PC-3 (cell line): ENCODE measurements around the gene NFIC. TPM values are rescaled to one million over a fixed set of nuclear protein-coding genes. Genes with fewer than 3 reads are reported as not detected.
"Not testable (repeated sequence)": the region's sequence is repeated elsewhere in the genome, so short reads cannot be mapped to it uniquely, and the experiment has no call there.

Source experiments
- ATAC-seq: fragments of 200-7000 bp; cut with Tn5 transposase; 2 replicates; pipeline ENCODE4 v1.9.1; 2020; ENCODE audit warnings: mild to moderate bottlenecking, moderate library complexity
- BruUV-seq: library from RNA; stranded (reverse); fragments of 400-500 nt; replicated peaks from 2 replicates; lab custom pipeline; 2021; lab: Mats Ljungman, UMichigan
- CTCF ChIA-PET: fragments of 300-600 bp; sonication (Branson Sonifier 250); formaldehyde crosslinking; loops from one replicate; lab custom pipeline; 2022; ENCODE audit warnings: antibody characterized with exemption; lab: Charles Lee
- POLR2A ChIA-PET: fragments of 300-600 bp; sonication (Branson Sonifier 250); formaldehyde crosslinking; loops from one replicate; lab custom pipeline; 2022; ENCODE audit warnings: antibody characterized with exemption; ENCODE audit not compliant: unreplicated experiment; lab: Charles Lee
- DNase-seq: peaks from one replicate; pipeline ENCODE4 v3.0.0-alpha.2; 2015
- H2AFZ ChIP-seq: fragments of 300-600 bp; sonication (generic); 2 replicates; pipeline ENCODE4 v1.6.0; 2016; ENCODE audit warnings: antibody characterized with exemption, low read length
- H3F3A ChIP-seq: fragments of 300-600 bp; sonication (generic); one replicate; pipeline ENCODE4 v1.6.0; 2017; ENCODE audit warnings: antibody characterized with exemption, low read length, control low read depth, mild to moderate bottlenecking; ENCODE audit not compliant: unreplicated experiment
- H3K27ac ChIP-seq: fragments of 300-600 bp; sonication (generic); 2 replicates; pipeline ENCODE4 v1.5.1; 2016; ENCODE audit warnings: mild to moderate bottlenecking, low read length
- H3K27me3 ChIP-seq: fragments of 300-600 bp; sonication (generic); 2 replicates; pipeline ENCODE4 v1.6.1; 2016; ENCODE audit warnings: low read length, mixed read lengths
- H3K36me3 ChIP-seq: fragments of 300-600 bp; sonication (generic); 2 replicates; pipeline ENCODE4 v1.6.1; 2016; ENCODE audit warnings: low read depth, mixed run types, low read length, mixed read lengths
- H3K4me1 ChIP-seq: fragments of 300-600 bp; sonication (generic); 2 replicates; pipeline ENCODE4 v1.5.1; 2016; ENCODE audit warnings: low read length; ENCODE audit not compliant: insufficient read depth
- H3K4me2 ChIP-seq: fragments of 300-600 bp; sonication (generic); 2 replicates; pipeline ENCODE4 v1.6.0; 2016; ENCODE audit warnings: low read length
- H3K4me3 ChIP-seq: fragments of 300-600 bp; sonication (generic); 2 replicates; pipeline ENCODE4 v1.5.1; 2016; ENCODE audit warnings: mild to moderate bottlenecking, low read length, mixed read lengths
- H3K79me2 ChIP-seq: fragments of 300-600 bp; sonication (generic); 2 replicates; pipeline ENCODE4 v1.6.1; 2017; ENCODE audit warnings: low read length, mixed read lengths
- H3K9ac ChIP-seq: fragments of 300-600 bp; sonication (generic); 2 replicates; pipeline ENCODE4 v1.6.0; 2016; ENCODE audit warnings: mild to moderate bottlenecking, low read length
- H3K9me2 ChIP-seq: fragments of 300-600 bp; sonication (generic); replicated peaks from 2 replicates; pipeline ENCODE4 v1.6.1; 2016; ENCODE audit warnings: mixed run types, low read length, mixed read lengths
- H3K9me3 ChIP-seq: fragments of 300-600 bp; sonication (generic); 2 replicates; pipeline ENCODE4 v1.6.1; 2016; ENCODE audit warnings: low read length, mixed read lengths
- H4K20me1 ChIP-seq: fragments of 300-600 bp; sonication (generic); 2 replicates; pipeline ENCODE4 v1.6.1; 2016; ENCODE audit warnings: low read length, mixed read lengths
- EZH2 ChIP-seq: fragments of 300-600 bp; sonication (generic); IDR thresholded peaks from one replicate; pipeline ENCODE4 v1.6.1; 2017; ENCODE audit warnings: antibody characterized with exemption, mild to moderate bottlenecking, low read length; ENCODE audit not compliant: unreplicated experiment
- EZH2phosphoT487 ChIP-seq: fragments of 300-600 bp; sonication (generic); IDR thresholded peaks from 2 replicates; pipeline ENCODE4 v1.6.1; 2018; ENCODE audit warnings: mild to moderate bottlenecking, antibody characterized with exemption, low read length, borderline replicate concordance
- intact Hi-C: fragments of 100-400 bp; cut with micrococcal nuclease; formaldehyde crosslinking; loops from 2 replicates; pipeline ENCODE4 v1.9.0; 2023
- total RNA-seq: library from RNA; depleted of rRNA; stranded (reverse); fragments of >200 nt; gene quantifications from 2 replicates; pipeline ENCODE4 v1.2.3, GENCODE V29; 2014
- TF ChIP-seq, protein P1 (sequence below): fragments of 300-600 bp; sonication (generic); conservative IDR thresholded peaks from 2 replicates; pipeline ENCODE4 v1.5.1; 2017; ENCODE audit warnings: antibody characterized with exemption, low read depth, mild to moderate bottlenecking, low read length

NFIC gene
- total RNA-seq, 1 experiment from 2014 or later: 31.7 TPM

DNA sequence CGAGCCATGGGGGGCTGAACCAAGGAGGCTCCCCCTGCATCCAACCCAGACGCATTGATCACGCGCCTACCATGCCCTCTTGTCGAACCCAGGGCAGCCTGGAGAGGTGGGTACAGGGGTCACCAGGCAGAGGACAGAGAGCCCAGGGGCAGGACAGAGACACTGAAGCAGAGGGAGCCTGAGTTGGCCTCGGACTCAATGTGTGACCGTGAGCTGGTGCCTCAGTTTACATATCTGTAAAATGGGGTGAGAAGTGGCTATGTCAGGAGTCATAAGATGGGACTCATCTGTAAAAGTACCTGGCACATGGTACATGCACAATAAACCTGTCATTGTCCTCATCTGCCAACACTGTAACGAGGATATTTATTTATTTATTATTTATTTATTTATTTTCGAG is 24.1 kb upstream of the NFIC start:
- POLR2A ChIA-PET: no interaction called here
- ATAC-seq (no peak), DNase-seq (no peak)
- peaks cover 8% of the 10 kb centered on the region; the same call in 1 of the 2 replicates for H3K4me1 ChIP-seq
- H3K4me3 ChIP-seq: no peak overlapping the region
- intact Hi-C loops: no loop called here
- CTCF ChIA-PET: no interaction called here
- no peak for TF ChIP-seq EZH2
- TF ChIP-seq EZH2phosphoT487: no peak
- TF ChIP-seq, protein P1, sequence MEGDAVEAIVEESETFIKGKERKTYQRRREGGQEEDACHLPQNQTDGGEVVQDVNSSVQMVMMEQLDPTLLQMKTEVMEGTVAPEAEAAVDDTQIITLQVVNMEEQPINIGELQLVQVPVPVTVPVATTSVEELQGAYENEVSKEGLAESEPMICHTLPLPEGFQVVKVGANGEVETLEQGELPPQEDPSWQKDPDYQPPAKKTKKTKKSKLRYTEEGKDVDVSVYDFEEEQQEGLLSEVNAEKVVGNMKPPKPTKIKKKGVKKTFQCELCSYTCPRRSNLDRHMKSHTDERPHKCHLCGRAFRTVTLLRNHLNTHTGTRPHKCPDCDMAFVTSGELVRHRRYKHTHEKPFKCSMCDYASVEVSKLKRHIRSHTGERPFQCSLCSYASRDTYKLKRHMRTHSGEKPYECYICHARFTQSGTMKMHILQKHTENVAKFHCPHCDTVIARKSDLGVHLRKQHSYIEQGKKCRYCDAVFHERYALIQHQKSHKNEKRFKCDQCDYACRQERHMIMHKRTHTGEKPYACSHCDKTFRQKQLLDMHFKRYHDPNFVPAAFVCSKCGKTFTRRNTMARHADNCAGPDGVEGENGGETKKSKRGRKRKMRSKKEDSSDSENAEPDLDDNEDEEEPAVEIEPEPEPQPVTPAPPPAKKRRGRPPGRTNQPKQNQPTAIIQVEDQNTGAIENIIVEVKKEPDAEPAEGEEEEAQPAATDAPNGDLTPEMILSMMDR: no peak
- H4K20me1 ChIP-seq: no peaks in the 10 kb centered on the region
- H3K4me2 ChIP-seq: no peak overlapping the region
- H3K9me2 ChIP-seq: no peaks in the 10 kb centered on the region
- no peaks in the 10 kb centered on the region for H3K36me3 ChIP-seq
- H3K9ac ChIP-seq: no peak overlapping the region
- no peak overlapping the region for H2AFZ ChIP-seq
- no peaks in the 10 kb centered on the region for H3K27me3 ChIP-seq
- no peaks in the 10 kb centered on the region for H3K79me2 ChIP-seq
- no peaks in the 10 kb centered on the region for H3F3A ChIP-seq
- BruUV-seq: no TSS peak
- H3K27ac ChIP-seq: no peak overlapping the region
- H3K9me3 ChIP-seq: no peaks in the 10 kb centered on the region

DNA sequence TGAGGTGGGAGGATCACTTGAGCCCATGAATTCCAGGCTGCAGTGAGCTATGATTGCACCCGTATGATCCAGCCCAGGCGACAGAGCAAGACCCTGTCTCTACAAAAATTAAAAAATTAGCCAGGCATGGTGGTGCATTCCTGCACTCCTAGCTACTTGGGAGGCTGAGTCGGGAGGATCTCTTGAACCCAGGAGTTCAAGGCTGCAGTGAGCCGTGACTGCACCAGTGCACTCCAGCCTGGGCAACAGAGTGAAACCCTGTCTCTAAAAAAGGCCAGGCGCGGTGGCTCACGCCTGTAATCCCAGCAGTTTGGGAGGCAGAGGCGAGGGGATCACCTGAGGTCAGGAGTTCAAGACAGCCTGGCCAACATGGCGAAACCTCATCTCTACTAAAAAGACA is 23.4 kb upstream of the NFIC start:
- POLR2A ChIA-PET, H3K36me3 ChIP-seq, H3K79me2 ChIP-seq, CTCF ChIA-PET, H3K9me2 ChIP-seq, H3K27me3 ChIP-seq, H3F3A ChIP-seq, H4K20me1 ChIP-seq, H2AFZ ChIP-seq, BruUV-seq, ATAC-seq, H3K9me3 ChIP-seq, H3K4me1 ChIP-seq, H3K27ac ChIP-seq, DNase-seq, intact Hi-C loops, H3K4me3 ChIP-seq, H3K4me2 ChIP-seq, H3K9ac ChIP-seq: not testable (repeated sequence)

DNA sequence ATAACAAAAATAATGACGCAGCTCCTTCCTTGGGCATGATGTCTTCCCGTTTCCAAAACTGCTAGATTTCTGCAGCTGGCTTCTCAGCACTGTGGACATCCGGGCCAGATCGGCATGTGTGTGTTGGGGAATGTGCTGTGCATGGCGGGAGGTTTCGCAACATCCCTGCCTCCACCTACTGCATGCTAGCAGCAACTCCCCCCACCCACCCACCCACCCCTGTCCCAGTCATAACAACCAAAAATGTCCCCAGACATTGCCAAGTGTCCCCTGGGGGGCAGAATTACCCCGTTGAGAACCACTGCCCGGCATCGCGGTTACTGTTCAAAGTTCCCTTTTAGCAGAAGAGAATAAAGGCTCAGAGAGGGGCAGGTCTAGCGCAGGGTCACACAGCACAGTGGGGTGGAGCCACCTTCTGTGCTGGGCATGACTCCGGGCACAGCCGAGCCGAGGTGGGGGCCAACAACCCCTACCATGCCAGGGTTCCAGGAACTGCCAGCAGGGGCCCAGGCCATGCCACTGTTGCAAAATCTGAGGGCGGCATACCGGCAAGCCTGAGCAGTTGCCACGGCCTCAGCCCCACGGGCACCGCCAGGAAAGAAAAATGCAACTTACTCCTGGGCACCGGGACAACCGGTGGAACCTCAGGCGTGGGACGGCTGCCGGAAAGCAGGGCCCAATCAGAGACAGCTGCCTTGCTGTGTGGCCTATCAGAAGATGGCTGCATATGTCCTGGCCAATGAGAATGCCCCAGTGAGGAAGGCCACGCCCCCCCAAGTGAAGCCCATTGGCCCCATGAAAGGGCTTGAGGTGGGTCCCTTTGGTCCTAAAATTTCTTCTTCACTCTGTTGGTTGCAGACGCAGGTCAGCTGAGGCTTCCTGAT is 22.5 kb upstream of the NFIC start:
- H3K27ac ChIP-seq: 0 out of 2 replicates have a peak overlapping the region, but pooled peaks have one; percentile 36
- H3K4me2 ChIP-seq: peak overlapping the region; percentile 88
- intact Hi-C loops: no loop called here
- CTCF ChIA-PET: no interaction called here
- ATAC-seq (peak; percentile 96), DNase-seq (peak; percentile 89)
- no peaks in the 10 kb centered on the region for H3K36me3 ChIP-seq
- no peaks in the 10 kb centered on the region for H3K9me3 ChIP-seq
- H3K9me2 ChIP-seq: no peaks in the 10 kb centered on the region
- H4K20me1 ChIP-seq: no peaks in the 10 kb centered on the region
- H3K27me3 ChIP-seq: no peaks in the 10 kb centered on the region
- peaks cover 8% of the 10 kb centered on the region; the same call in 1 of the 2 replicates for H3K4me1 ChIP-seq
- no peaks in the 10 kb centered on the region for H3K79me2 ChIP-seq
- peak overlapping the region; percentile 74 for H3K4me3 ChIP-seq
- TF ChIP-seq EZH2: no peak
- TF ChIP-seq EZH2phosphoT487: no peak
- TF ChIP-seq, protein P1: no peak
- BruUV-seq: no TSS peak
- POLR2A ChIA-PET: no interaction called here
- H3F3A ChIP-seq: no peaks in the 10 kb centered on the region
- 0 out of 2 replicates have a peak overlapping the region, but pooled peaks have one; percentile 40 for H3K9ac ChIP-seq
- peak overlapping the region; percentile 93 for H2AFZ ChIP-seq
